Smooth muscle cell of the brain vasculature (primary cell): ENCODE data around the gene PCED1B.

ENCODE experiments used
- DNase-seq: peaks from one replicate; pipeline ENCODE4 v3.0.0-alpha.2; 2012; ENCODE audit warnings: low read depth, low spot score

The PCED1B gene

DNA sequence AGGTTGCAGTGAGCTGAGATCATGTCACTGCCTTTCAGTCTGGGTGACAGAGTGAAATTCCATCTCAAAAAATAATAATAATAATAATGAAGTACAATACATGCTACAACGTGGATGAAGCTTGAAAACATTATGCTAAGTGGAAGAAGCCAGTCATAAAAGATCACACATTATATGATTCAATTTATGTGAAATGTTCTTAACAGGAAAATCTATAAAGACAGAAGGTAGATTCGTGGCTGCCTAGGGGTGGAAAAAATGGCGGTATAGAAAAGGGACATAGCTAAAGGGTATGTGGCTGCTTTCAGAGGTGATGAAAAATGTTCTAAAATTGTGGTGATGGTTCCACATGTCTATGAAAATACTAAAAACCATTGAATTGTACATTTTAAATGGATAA lies 41.3 kb downstream of the PCED1B start:
- DNase-seq, result no peak

- DNase-seq, result no peak
Measured at GRCh38 chr12:47121146-47121545, 41.7 kb downstream of the PCED1B start.

DNA sequence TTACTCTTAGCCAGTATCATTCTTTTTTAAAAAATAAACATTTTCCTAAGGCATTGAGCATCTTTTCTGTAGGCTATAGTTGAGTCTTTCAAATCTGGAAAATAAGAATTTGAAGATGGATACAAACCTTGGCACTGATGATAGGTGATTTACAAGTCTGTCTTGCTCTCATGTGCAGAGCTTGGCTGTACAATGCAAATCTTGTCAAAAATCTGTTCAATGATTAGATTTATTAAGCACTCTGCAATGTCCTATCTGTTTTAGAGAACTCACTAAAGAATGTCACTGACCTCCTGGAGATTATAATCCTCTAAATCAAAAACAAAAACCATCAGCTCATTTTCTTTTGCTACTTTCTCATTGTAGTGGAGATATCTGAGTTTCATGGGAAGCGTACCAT lies 43.2 kb downstream of the PCED1B start:
- DNase-seq, result no peak

DNA sequence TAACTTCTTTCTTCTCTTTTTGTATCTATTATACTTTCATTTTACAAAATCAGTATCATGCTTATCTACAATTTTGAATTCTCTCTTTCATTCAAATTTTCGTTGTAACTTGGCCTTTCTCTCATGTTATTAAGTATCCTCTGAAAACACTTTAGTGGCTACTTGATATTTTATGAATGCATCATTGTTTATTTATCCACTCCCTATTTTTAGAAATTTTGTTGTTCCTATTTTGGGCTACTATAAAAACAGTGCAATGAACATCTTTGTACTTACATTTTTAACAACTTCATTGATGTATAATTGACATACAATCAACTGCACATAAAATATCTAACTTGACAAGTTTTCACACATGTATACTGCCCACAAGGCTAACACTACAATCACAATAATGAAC lies 44.3 kb downstream of the PCED1B start:
- DNase-seq, result no peak

DNA sequence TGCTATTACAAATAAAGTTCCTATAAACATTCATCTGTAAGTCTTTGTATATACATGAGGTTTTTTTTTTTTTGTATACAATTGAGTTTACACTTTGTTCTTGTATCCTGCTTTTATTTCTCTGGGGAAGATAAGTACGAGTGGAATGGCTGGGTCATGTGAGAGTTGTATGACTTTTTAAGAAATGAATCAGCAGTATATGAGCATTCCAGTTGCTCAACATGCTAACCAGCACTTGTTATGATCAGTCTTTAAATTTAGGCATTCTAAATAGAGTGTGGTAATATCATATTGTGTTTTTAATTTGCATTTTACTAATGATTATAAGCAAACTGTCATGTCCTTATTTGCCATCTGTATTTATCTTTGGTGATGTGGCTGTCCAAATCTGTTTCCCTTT lies 45.0 kb downstream of the PCED1B start:
- DNase-seq, result no peak

DNA sequence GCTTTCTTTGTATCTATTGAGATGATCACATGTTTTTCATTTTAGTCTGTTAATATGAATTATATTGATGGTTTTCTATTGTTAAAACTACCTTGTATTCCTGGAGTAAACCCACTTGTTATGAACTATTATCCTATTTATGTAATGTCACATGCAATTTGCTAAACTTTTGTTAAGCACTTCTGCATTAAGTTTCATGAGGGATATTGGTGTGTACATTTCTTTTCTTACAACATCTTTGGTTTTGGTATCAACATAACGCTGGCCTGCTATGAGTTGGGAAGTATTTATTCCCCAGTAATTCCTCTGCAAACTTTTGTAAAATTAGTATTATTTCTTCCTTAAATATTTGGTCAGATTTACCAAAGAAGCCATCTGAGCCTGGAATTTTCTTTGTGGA lies 46.8 kb downstream of the PCED1B start:
- DNase-seq, result no peak

- DNase-seq, result no peak
Measured at GRCh38 chr12:47131011-47131410, 51.6 kb downstream of the PCED1B start.

DNA sequence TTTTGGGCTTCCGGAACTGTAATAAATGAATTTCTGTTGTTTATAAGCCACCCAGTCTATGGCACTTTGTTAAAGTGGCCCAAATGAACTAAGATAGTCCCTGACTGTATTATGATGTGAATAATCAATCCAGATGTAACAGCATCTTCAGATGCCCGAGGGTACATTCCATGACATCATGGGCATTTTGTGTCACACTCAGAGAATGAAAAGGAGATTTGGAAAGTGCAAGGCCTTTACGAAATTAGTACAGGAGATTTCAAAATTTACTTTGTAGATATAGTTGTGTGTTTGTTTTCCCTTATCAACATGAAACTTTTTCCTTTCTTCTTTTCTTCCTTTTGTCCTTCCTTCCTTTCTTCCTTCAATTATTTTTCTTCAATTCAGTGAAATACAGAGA lies 54.6 kb downstream of the PCED1B start:
- DNase-seq, result no peak

- no peak for DNase-seq
Measured at GRCh38 chr12:47135578-47135977, 56.2 kb downstream of the PCED1B start.

GRCh38 chr12:47139000-47139681 lies 59.7 kb downstream of the PCED1B start:
- DNase-seq, result no peak

GRCh38 chr12:47141459-47141858 lies 62.0 kb downstream of the PCED1B start:
- DNase-seq, result no peak

- DNase-seq, result no peak
Measured at GRCh38 chr12:47144769-47145168, 65.3 kb downstream of the PCED1B start.

- no peak for DNase-seq
Measured at GRCh38 chr12:47145188-47145587, 65.8 kb downstream of the PCED1B start.

DNA sequence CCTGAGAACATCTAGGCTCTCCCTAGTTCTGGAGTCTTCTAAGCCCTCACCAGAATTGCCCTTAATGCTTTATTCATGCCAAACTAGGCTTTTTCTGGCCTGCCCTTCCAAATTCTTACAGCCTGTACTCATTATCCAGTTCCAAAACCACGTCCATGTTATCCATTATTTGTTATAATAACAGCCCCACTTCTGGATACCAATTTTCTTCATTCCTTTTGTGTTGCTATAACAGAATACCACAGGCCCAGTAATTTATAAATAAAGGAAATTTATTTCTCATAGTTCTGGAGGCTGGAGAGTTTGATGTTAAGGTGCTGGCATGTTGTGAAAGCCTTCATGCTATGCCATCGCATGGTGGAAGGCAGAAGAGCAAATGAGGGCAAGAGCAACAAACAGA lies 68.3 kb downstream of the PCED1B start:
- DNase-seq, result no peak

DNA sequence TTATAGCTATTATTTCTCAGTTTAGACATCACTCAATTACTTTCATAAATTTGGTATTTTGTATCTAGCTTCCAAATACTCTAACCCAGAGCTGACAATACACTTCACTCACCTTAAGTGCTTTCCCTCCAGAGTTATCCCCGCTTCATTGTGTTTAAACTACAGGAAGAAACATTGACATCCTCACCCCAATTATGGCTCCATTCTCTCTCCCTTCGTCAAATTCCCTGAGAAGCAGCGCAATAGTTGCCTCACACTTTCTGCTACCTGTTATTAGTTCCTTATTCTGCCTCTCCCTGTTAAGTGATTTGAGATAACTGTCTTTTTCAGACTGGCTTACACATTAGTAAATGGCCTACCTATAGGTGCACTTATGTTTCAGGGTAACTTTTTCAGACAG lies 69.7 kb downstream of the PCED1B start:
- DNase-seq, result no peak

GRCh38 chr12:47152095-47152494 lies 72.7 kb downstream of the PCED1B start:
- no peak for DNase-seq

DNA sequence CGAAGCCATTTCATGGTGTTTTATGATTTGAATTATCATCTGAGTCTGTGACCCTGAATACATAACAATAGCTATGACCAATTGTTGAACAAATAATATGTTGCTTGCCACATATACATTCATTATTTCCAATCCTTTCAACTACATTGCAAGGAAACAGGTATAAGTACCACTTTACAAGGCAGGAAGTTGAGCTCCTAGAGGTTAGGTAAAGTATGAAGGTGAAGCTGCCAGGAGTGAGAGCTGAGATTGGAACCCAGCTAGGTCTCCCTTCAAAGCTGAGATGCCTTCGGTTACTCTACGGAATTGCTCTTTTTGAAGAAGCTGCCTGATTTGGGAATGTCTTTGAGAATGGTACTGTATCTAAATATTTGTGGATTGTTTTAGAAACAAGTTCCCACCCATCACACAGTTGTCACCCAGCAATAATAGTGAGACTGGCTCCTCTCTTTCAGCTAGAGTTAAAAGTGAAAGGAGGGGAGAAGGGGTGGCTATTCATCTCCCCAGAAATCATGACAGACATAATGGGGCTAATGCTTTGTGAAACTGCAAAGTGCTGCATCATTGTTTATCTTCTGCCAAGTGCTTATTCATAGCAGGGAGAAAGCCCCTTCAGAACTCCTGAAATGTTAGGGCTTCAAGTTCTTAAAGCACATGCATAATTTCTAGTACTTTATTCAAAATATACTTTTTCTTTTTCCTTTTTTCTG lies 76.2 kb downstream of the PCED1B start:
- no peak for DNase-seq

- no peak for DNase-seq
Measured at GRCh38 chr12:47156167-47156736, 76.8 kb downstream of the PCED1B start.

GRCh38 chr12:47158792-47159191 lies 79.4 kb downstream of the PCED1B start:
- DNase-seq, result no peak

- no peak for DNase-seq
Measured at GRCh38 chr12:47159348-47159747, 79.9 kb downstream of the PCED1B start.

DNA sequence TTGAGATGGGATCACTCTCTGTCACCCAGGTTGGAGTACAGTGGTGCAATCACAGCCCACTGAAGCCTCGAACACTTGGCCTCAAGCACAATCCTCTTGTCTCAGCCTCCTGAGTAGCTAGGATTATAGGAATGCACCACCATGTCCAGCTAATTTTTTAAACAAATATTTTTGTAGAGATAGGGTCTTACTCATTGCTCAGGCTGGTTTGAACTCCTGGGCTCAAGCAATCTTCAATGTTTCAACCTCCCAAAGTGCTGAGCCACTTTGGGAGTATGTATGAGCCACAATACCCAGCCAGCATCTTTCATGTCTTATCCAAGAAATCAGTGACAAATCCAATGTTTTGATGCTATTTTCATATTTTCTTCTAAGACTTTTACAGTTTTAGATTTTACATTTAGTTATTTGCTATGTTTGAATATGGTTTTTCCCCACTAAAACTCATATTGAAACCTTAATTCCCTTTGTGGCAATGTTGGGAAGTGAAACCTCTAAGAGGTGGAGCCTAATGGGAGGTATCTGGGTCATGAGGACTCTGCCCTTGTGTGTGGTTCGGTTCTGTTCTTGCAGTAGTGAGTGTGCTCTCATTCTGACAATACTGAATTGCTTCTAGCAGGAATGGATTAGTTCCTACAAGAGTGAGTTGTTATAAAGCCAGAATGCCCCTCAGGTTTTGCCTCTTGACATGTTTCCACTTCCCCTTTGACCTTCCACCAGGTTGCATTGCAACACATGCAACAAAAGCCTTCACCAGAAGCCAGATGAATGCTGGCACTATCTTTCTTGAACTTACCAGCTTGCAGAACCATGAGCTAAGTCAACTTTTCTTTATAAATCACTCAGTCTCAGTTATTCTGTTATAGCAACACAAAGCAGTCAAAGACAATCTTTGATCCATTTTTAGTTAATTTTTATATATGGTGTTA lies 81.2 kb downstream of the PCED1B start:
- DNase-seq, result no peak

- no peak for DNase-seq
Measured at GRCh38 chr12:47164116-47164515, 84.7 kb downstream of the PCED1B start.
